ENCODE measurements around the gene PATJ.

DNA sequence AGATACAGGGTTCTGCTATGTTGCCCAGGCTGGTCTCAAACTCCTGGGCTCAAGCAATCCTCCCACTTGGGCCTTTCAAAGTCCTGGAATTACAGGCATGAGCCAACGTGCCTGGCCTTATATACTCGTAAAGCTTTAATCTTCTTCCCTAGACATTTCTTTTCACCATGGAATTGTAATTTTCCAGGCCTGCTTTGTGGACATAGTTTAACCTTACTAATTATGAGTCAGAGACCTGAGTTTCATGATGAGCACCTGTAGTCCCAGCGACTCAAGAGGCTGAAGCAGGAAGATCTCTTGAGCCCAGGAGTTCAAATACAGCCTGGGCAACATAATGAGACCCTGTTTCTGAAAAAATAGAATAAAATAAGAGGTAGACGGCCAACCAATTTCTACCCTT is 12.3 kb downstream of the PATJ start:
- no peak for TF ChIP-seq POLR2AphosphoS5 (IDR thresholded peaks at IDR 0.05; ENCODE audit: low read depth, low read length)
- no peak for TF ChIP-seq PAX5 (IDR thresholded peaks at IDR 0.05; ENCODE audit: insufficient read depth, low read length, severe bottlenecking)
